Calu3 (cell line): ENCODE results near the gene TRIM39. TPM values are rescaled to one million over a fixed set of nuclear protein-coding genes. Genes with fewer than 3 reads are reported as not detected.

ENCODE experiments used
- BruUV-seq: library from RNA; stranded (reverse); fragments of 400-500 nt; replicated peaks from 2 replicates; lab custom pipeline; 2021; lab: Mats Ljungman, UMichigan
- CTCF ChIA-PET: fragments of 300-600 bp; sonication (Branson Sonifier 250); formaldehyde crosslinking; loops from one replicate; lab custom pipeline; 2022; ENCODE audit warnings: antibody characterized with exemption; lab: Charles Lee
- DNase-seq: peaks from one replicate; pipeline ENCODE4 v3.0.0; 2022
- H3K27ac Mint-ChIP-seq: one replicate; pipeline ENCODE4 v1.8.0; 2022; ENCODE audit warnings: mixed read lengths; ENCODE audit not compliant: unreplicated experiment
- H3K27me3 Mint-ChIP-seq: one replicate; pipeline ENCODE4 v1.8.0; 2022; ENCODE audit warnings: mixed read lengths; ENCODE audit not compliant: unreplicated experiment
- H3K36me3 Mint-ChIP-seq: one replicate; pipeline ENCODE4 v1.8.0; 2022; ENCODE audit warnings: mild to moderate bottlenecking, moderate library complexity, mixed read lengths; ENCODE audit not compliant: insufficient read depth, unreplicated experiment
- H3K4me1 Mint-ChIP-seq: one replicate; pipeline ENCODE4 v1.8.0; 2022; ENCODE audit warnings: mild to moderate bottlenecking, low read depth, mixed read lengths; ENCODE audit not compliant: unreplicated experiment
- H3K4me3 Mint-ChIP-seq: one replicate; pipeline ENCODE4 v1.8.0; 2022; ENCODE audit warnings: mild to moderate bottlenecking, low read depth, moderate library complexity, mixed read lengths; ENCODE audit not compliant: unreplicated experiment
- H3K9me3 Mint-ChIP-seq: one replicate; pipeline ENCODE4 v1.8.0; 2022; ENCODE audit warnings: low read depth, mixed read lengths; ENCODE audit not compliant: unreplicated experiment
- intact Hi-C: fragments of 100-400 bp; cut with micrococcal nuclease; formaldehyde crosslinking; loops from one replicate; pipeline ENCODE4 v1.10.0; 2022; ENCODE audit not compliant: unreplicated experiment
- total RNA-seq: library from RNA; stranded (reverse); gene quantifications from 2 replicates; pipeline ENCODE4 v1.2.3, GENCODE V29; 2022
- TF ChIP-seq, protein P1 (sequence below): fragments of 200-600 bp; IDR thresholded peaks from one replicate; pipeline ENCODE4 v1.8.0; 2022; ENCODE audit warnings: antibody characterized with exemption; ENCODE audit not compliant: unreplicated experiment

TRIM39 gene
- total RNA-seq, 1 experiment from 2014 or later = 22.0 TPM

DNA sequence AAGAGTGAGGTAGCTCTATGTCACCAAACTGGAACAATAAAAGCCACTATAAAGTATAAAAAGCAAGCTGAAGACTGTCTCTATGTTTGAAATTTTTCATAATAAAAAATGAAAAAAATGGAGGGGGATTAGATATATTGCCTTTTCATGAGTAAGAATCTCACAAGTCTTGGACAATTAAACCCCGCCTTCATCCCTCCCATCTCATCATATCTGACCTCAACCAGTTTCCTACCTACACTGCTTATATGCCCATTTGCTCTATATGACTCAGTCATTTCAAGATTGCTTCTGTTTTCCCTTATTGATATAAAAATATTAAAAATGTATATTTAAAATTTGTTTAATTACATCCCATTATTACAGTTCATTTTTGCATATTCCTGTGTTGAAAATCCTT lies 2.9 kb upstream of the TRIM39 start:
- CTCF ChIA-PET = interaction anchor here (1.1 kb wide), 1 partner anchor 85 kb away, joined by 3 read pairs; no protein-coding TSS in a partner anchor
- intact Hi-C loops = loop anchor here (10.0 kb wide), 1 partner anchor 89 kb away; no protein-coding TSS in a partner anchor
- peaks cover 48% of the 10 kb centered on the region for H3K4me1 Mint-ChIP-seq
- H3K27me3 Mint-ChIP-seq = no peaks in the 10 kb centered on the region
- DNase-seq = no peak
- no peak overlapping the region for H3K27ac Mint-ChIP-seq
- no TSS peak for BruUV-seq
- TF ChIP-seq, protein P1, sequence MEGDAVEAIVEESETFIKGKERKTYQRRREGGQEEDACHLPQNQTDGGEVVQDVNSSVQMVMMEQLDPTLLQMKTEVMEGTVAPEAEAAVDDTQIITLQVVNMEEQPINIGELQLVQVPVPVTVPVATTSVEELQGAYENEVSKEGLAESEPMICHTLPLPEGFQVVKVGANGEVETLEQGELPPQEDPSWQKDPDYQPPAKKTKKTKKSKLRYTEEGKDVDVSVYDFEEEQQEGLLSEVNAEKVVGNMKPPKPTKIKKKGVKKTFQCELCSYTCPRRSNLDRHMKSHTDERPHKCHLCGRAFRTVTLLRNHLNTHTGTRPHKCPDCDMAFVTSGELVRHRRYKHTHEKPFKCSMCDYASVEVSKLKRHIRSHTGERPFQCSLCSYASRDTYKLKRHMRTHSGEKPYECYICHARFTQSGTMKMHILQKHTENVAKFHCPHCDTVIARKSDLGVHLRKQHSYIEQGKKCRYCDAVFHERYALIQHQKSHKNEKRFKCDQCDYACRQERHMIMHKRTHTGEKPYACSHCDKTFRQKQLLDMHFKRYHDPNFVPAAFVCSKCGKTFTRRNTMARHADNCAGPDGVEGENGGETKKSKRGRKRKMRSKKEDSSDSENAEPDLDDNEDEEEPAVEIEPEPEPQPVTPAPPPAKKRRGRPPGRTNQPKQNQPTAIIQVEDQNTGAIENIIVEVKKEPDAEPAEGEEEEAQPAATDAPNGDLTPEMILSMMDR = no peak
- H3K9me3 Mint-ChIP-seq = no peaks in the 10 kb centered on the region
- H3K4me3 Mint-ChIP-seq = peak overlapping the region; percentile 100
- H3K36me3 Mint-ChIP-seq = peaks cover 56% of the 10 kb centered on the region

DNA sequence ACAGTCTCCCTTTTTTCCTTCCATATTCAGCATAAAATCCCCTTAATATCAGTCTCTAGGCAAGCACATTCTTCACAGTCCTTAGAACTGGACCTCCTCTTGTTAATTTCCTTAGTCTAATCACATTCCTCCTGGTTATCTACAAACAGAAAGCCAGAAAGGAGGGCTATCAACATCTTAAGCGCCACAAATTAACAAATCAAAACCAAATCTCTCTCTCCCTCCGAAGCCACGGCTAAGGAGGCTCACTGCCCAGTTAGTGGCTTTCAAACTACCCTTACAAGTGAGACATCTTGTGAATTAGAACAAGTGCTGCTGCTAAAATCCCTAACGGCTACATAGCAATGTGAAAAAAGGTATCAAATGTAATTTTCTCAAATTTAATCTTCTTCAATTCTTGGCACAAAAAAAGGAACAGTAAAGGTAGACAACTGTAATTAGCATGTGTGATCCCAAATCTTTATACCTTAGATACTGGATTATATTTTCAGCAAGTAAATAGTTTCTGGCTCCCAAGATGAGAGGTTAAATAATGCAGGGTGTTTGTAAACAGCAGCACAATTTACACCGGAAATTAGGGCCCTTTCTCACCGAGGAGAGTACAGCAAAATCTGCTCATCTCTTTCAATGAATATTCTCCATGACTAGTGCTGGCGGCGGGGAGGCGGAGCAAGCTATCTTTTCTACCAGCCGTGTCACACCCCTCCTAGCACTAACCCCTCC lies 1.4 kb upstream of the TRIM39 start:
- H3K27ac Mint-ChIP-seq = peak overlapping the region; percentile 100
- no peaks in the 10 kb centered on the region for H3K27me3 Mint-ChIP-seq
- DNase-seq = peak; percentile 79
- no peaks in the 10 kb centered on the region for H3K9me3 Mint-ChIP-seq
- intact Hi-C loops = loop anchor here (5.0 to 10.0 kb wide), 2 partner anchors 91 to 113 kb away; partner anchors contain the start of gene TRIM26
- TF ChIP-seq, protein P1 = no peak
- H3K4me3 Mint-ChIP-seq = peak overlapping the region; percentile 100
- H3K4me1 Mint-ChIP-seq = peaks cover 50% of the 10 kb centered on the region
- H3K36me3 Mint-ChIP-seq = peaks cover 49% of the 10 kb centered on the region
- BruUV-seq = TSS peak; percentile 56
- CTCF ChIA-PET = interaction anchor here (0.6 to 1.9 kb wide), 4 partner anchors 13 to 112 kb away, joined by 3 to 9 read pairs (median 4); partner anchors contain the start of gene TRIM26

DNA sequence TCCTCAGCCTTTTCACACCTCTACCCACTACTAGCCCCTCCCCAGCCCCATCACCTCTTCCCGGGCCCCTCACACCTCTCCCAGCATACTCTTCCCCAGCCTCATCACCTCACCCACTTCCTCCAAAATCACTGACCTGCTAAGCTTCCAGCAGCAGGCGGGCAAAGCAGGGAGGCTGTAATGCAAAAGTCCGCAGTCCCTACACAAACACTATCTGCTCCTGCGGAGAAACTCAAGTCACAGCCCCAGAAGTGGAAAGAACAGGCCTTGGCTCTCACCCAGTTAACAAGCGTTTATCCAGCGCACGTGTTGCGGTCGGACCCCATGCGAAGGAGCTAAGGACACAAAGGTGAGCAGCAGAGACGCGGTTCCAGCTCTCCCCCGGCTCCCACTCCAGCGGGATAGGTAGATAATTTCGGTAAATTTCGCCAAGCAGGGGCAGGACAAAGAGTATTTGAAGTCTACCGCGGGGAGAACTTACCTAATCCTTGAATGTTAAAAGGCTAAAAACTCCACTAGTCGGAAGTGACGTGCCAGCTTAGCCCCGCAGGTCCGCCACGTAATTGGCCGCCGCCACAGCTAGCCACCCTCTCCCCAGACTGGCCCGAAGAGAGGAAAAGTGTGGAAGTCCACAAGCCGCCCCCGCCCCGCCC lies 728 bp upstream of the TRIM39 start:
- Mint-ChIP-seq H3K9me3 (no peaks in the 10 kb centered on the region), H3K4me1 (peaks cover 50% of the 10 kb centered on the region), H3K27me3 (no peaks in the 10 kb centered on the region), H3K27ac (peak overlapping the region; percentile 100), H3K4me3 (peak overlapping the region; percentile 100), H3K36me3 (peaks cover 45% of the 10 kb centered on the region)
- intact Hi-C loops = loop anchor here (5.0 to 10.0 kb wide), 2 partner anchors 91 to 114 kb away; partner anchors contain the start of gene TRIM26
- no TSS peak for BruUV-seq
- TF ChIP-seq, protein P1 = no peak
- CTCF ChIA-PET = interaction anchor here (0.6 to 1.9 kb wide), 4 partner anchors 14 to 112 kb away, joined by 3 to 9 read pairs (median 4); partner anchors contain the start of gene TRIM26
- no peak for DNase-seq

DNA sequence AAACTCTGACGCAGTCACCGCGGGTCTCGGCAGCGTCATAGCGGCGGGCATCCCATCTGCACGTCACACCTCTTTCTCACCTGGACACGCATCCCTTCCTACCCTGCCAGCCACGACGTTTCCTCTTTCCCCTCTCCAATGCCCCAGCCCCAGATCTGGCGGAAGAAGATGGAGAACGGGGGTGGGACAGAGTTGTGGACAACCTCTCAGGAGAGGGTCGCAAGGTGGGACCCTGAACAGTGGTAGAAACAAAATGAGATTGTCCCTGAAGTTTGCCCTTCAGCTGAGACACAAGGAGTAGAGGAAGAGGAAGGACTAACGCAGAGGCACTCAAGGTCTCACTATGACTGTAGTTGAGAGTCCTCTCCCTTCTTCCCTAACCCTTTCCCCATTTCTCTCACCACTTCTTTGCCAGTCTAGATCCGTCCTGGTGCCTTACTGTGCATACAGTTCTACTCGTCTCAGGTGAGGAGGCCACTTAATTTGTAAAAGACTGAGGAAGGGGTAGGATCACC lies 562 bp downstream of the TRIM39 start:
- no TSS peak for BruUV-seq
- no peak for DNase-seq
- no peaks in the 10 kb centered on the region for H3K27me3 Mint-ChIP-seq
- intact Hi-C loops = loop anchor here (5.0 to 10.0 kb wide), 2 partner anchors 92 to 115 kb away; partner anchors contain the start of gene TRIM26
- H3K9me3 Mint-ChIP-seq = no peaks in the 10 kb centered on the region
- TF ChIP-seq, protein P1 = no peak
- peaks cover 49% of the 10 kb centered on the region for H3K4me1 Mint-ChIP-seq
- H3K36me3 Mint-ChIP-seq = peaks cover 50% of the 10 kb centered on the region
- H3K27ac Mint-ChIP-seq = peak overlapping the region; percentile 100
- H3K4me3 Mint-ChIP-seq = peak overlapping the region; percentile 100
- CTCF ChIA-PET = interaction anchor here (1.9 kb wide), 1 partner anchor 114 kb away, joined by 9 read pairs; the partner anchor contains the start of gene TRIM26
